GM19238 (cell line): ENCODE data around the gene HOXA3.

Experiments
- DNase-seq: peaks from one replicate; pipeline ENCODE4 v3.0.0; 2011; ENCODE audit warnings: low spot score; ENCODE audit not compliant: insufficient read length

Gene HOXA3

DNA sequence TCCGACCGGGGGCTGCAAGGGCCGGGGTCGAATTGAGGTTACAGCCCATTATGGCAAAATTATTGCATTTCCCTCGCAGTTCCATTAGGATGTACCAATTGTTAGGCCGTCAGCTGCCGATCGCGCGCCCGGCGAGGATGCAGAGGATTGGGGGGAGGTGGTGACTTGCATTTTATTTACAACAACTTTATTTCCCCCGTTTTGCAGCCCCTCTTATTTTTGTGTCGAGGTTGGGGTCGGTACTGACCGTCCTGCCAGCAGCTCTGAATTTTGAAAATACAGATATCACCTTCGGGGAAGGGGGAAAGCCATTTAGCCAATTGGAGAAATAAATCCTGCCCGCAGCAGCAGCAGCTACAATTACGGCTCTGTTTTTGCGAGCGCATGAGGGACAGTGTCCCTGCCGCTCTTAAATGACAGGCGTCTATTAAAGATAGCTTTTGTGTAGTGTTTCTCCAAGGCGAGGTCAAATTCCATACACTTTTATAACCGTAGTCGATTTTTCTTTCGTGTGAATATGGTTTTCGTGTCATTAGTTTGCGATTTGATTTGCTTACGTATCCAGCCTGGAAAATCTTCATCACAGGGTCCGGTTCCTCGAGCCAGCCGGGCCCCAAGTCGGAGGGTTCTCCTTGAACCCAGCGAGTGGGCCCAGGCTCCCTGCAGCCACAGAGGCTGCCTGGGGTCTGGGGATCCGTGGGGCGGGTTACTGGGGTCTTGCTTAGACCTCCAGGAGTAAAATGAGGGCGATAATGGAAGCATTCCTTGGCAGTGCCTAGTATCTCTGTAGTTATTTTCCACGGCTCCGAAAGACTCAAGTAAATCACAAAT, 8.2 kb downstream of the HOXA3 start:
- no peak for DNase-seq

DNA sequence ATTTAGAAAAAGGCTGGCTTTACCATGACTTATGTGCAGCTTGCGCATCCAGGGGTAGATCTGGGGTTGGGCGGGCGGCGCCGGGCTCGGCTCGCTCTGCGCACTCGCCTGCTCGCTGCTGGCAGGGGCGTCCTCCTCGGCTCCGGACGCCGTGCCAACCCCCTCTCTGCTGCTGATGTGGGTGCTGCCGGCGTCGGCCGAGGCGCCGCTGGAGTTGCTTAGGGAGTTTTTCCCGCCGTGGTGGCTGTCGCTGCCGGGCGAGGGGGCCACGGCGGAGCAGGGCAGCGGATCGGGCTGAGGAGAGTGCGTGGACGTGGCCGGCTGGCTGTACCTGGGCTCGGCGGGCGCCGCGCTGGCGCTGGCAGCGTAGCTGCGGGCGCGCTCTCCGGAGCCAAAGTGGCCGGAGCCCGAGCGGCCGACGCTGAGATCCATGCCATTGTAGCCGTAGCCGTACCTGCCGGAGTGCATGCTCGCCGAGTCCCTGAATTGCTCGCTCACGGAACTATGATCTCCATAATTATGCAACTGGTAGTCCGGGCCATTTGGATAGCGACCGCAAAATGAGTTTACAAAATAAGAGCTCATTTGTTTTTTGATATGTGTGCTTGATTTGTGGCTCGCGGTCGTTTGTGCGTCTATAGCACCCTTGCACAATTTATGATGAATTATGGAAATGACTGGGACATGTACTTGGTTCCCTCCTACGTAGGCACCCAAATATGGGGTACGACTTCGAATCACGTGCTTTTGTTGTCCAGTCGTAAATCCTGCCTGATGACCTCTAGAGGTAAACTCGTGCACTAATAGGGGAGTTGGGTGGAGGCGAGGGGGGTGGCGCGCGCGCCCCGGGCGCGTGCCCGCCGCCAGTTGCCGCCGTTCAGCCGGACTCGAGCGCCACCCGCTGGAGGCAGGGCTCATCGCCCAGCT, 9.1 kb downstream of the HOXA3 start, which contains the start of gene HOXA5:
Gene HOXA5 (minus strand): TSS at position 659 of the 927 bp plus-strand sequence. CDS start 74 bp downstream, at position 585.
- no peak for DNase-seq

DNA sequence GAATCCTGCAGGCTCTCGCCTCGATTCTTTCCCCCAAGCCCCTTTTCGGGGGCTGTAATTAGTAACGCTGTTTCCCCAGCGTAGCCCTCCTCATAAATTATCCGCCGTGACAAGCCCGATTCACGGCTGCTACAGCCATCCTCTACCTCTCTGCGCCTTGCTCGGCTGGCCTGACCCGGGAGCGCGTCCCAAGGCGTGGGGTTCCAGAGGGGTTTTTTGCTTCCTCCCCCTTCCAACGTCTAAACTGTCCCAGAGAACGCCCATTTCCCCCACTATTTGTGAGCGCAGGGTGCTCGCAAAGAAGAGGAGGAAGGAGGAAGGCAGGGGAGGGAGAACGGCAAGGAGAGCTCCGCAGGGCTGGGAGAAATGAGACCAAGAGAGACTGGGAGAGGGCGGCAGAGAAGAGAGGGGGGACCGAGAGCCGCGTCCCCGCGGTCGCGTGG, 9.8 kb downstream of the HOXA3 start:
- DNase-seq: no peak

DNA sequence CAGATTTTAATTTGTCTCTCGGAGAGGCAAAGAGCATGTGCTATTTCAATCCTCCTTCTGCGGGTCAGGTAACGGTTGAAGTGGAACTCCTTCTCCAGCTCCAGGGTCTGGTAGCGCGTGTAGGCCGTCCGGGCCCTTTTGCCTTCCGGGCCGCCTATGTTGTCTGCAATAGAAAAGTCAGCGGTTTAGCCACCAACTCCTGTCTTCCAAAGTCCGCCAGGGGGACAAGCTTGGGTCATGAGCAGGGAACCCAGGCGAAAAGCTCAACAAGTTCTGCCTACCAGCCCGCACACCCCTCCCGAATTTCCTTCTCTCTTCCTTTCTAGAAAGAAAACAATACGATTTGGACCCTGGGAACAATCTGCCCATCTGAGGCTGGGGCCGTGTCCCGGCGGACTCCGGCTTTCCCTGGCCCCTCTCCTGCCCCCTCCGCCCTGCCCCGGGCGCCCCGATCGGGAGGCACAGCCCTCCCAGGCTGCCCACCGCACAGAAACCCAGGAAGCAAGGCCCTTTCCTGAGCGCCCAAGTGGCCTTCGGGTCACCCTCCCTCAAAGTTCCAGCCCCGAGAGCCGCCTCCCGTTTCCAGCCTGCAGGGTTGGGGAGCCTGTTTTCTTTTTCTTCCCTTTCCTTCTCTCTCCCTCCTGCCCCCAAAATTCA, 10.3 kb downstream of the HOXA3 start:
- no peak for DNase-seq

DNA sequence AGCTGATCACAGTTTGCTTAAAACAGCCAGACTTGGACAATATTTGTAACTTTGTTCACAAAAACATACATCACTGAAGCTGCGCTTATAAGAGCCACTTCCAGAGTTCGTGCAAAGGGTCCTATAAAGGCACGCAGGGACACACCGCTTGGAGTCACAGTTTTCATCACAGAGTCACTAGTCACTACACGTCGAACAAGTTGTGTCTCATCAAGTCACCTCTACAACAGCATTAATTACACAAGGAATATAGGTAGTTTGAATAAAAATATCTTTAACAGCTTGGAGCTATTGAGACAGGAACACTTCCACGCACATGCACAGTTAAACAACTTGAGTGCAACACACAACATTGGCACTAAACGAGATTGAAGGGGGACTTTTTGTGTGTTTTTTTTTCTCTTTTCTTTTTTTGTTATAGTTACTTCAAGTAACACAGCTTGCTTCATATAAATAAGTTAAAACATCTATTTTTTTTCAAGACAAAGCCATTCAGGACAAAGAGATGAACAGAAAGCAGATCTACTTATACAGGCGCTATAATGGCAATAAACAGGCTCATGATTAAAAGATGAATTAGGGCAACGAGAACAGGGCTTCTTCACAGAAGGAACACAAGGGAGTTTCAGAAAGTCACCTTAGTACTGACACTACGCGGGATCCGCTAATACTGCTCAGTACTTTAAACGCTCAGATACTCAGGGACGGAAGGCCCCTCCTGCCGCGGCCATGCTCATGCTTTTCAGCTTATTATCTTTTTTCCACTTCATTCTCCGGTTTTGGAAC, 11.1 kb downstream of the HOXA3 start:
- no peak for DNase-seq

DNA sequence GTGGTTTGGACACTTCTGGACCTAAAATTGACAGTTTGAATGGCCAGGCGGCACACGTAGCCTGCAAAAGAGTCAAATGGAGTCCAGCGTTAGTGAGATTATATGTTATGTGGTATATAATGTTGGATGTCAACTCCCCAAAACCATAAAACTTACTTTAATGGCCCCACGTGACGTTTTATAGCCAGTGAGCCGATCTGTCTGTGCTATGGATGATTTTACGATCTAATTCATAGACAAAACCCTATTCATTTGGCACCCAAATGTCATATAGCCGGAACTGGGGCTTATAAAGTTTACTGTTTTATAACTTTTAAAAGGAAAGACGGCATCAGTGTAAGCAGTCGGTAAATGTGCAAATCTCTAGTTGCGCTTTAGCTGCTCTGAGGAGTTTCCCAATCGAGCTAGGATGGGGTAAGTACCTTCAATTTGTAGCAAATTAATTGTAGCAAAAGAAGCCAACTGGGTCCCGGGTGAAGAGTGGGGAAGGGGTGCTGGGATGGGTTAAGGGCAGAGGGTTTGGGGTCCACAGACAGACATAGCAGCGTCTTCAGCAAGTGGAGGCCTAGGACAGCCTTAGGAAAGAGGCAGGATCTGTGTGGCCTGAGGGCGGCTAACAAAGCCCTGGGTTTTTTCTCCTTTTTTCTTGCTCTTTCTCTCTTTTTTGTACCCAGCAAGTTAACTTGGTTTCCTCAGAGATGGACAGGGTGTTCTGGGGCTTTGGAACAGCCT, 12.1 kb downstream of the HOXA3 start:
- no peak for DNase-seq

DNA sequence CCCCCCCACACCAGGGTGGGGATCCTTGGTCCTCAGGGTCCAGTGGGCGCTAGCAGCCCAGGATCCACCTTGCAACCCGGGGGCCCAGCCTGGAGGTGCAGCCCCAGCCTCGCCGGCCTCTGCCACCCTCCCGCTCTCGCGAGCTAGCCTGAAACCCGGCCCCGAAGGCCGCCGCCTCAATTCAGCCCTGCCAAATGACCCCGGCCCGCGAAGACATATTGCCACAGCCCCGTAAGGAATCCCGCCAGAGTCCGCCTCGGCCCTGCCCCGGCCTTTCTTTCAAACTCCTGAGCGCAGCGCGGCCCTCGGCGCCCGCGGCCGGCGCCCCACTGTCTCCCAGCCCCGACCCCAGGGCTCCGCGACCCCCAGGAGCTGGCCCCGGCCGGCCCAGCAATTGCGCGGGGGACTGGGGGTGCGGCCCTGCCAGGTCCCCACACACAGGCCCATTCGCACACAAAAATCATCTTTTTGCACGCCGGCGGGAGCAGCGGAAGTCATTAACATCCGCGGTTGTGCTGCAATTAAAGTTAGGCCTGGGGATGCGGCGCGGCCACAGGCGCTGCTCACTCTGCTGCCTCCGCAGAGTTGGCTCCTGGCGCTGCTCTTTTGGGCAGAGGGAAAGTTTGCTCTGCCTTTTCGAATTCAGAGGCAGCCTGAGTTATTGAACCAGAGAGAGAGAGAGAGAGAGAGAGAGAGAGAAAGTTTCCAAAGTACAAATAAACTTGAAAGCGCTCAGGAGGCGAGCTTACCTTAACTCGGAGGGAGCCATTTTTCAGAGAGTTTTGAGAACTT, 12.9 kb downstream of the HOXA3 start:
- DNase-seq: no peak

DNA sequence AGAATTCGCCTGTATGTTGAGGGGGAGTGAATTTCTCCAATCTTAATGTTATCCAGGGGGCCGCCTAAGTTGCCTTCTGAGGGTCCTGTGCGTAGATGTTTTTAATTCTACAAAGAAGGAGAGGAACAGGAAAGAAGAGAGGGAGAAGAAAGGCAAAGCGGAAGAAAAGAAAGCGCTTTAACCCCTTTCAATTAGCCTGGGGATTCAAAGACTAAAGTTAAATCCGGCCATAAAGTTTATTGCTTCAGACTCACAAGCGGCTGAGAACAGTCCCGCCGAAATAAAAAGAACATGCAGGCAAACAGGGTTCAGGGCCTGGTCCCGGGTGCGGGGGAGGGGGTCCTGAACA, 13.4 kb downstream of the HOXA3 start:
- DNase-seq: no peak

DNA sequence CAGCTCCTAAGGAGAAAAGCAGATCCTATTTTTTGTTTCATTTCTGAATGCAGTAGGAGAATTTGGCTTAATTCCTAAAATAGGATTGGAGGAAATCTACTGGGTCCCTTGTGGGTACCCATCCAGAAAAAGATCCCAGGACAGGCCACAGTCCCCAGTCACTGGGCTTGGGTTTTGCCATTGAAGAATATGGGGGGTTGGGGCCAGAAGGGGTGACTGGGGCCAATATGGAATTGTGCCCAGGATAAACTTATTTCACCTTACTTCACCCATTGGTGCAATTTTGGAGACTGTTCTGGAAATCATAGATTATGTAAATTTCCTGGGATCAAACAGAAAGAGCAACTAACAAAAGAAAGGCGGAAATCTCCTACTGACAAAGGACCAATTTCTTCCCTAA, 13.9 kb downstream of the HOXA3 start:
- no peak for DNase-seq

DNA sequence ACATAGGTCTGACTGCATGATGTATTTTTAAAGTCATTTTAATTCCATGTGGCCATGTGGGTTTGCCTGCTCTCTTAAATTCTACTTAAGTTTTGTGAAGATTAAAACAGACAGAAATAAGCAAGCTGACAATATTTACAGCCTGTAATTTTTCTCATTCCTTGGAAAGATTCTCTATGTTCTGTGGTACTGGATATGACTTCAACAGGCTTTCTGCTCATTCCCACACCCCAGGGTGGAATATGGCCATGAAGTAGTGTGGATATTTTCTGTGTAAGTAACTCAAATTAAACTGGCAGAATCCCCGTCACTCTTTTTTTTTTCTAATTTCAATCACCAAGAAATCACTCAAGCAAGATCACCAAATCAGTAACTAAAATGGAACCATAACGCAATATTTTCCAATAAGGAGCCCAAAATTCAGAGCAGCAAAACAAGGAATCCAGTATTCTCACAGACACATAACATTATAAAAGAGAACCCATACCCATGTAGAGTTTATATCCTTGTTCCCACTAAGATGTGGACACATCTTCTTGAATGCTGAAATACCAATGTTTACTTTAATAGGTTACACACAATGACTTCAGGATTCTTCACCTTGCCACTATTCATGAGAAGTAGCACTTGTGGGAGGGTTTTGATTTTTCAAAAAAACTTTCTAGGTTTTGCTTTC, 14.6 kb downstream of the HOXA3 start:
- no peak for DNase-seq

DNA sequence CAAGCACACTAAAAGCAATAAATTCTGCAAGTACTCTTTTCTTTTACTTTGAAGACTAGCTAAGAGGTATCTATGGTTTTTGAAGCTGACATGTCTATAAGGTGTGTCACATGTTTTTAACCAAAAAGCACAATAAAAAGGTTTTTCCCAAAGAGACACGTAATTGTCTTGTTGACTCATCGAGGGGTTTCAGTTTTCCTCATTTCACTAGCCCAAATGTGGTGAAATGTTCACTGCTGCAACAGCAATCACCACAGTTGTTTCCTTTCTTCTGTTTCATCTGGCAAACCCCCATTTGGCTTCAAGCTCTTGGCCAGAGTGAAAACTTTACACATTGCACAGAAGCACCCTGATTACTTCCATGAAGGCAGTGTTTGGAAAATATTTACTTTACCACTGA, 18.0 kb downstream of the HOXA3 start:
- no peak for DNase-seq

DNA sequence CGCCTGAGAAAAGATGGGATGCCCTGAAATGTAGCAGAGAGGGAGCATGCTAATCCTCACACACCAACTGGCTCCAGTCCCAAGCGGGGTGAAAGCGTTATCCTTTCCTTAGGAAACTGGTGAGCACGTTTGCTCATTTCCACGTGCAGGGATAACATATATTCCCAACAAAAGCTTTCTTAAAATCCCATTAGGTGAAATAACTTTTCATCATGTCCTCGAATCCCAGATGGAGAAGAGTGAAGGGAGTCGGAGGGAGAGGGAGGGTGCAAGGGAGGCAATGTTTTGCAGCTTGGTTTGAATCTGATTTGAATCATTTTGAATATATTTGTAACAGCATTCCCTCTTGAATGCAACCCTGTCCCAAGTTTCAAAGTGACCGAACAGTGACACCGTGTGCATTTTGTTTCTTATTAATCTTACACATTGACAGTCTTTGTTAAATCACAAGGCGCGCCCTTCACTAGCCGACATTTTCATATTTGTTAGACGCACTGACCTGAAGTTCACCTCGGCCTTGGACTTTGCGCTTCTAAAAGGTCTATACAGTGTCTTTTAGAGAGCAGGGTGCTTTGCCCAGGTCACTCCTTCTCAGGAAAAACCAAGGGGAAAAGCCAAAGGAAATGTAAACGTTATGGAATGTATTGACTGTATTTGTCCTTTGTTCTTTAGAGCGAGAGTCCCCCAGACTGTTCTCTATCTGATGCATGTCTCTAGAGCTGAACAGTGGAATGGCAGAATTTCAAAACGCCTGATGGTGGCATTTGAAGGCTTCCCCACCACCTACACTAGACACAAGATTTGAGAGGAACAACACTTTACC, 18.8 kb downstream of the HOXA3 start:
- DNase-seq: no peak

DNA sequence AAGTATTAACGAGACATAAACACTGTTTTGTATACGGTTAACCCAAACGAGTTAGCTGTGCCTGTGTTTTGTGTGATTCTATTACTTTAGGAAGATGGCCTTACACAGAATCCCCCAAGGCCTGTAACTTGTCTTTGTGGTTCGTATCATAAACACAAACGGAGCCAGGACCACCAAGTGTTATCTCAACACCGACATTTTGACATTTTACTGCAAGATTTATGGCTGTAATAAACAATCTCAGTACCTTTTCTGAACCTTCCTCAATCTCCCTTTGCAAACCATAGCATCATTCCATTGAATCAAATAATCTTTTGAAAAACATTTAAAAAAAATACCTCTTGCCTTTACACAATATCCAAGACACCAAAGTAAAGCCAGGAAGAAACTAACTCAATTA, 19.4 kb downstream of the HOXA3 start:
- DNase-seq: no peak

DNA sequence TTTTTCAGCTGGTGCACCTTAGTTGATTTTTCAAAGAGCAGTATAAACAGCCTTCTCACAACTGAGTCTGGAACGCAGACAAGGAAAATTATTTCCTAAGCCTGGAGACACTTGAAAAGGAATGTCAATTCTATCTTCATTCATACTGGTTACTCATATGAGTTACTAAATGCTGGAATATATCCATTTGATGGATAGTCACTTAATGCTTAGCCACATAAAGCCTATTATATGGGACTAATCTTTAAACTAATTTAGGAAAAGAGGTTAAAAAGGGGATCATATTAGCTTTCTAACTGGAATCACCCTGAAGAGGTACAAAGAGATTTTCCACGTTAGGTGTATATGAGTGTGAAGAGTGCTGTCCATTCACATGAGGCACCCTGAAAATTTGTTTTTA, 20.2 kb downstream of the HOXA3 start:
- DNase-seq: no peak

DNA sequence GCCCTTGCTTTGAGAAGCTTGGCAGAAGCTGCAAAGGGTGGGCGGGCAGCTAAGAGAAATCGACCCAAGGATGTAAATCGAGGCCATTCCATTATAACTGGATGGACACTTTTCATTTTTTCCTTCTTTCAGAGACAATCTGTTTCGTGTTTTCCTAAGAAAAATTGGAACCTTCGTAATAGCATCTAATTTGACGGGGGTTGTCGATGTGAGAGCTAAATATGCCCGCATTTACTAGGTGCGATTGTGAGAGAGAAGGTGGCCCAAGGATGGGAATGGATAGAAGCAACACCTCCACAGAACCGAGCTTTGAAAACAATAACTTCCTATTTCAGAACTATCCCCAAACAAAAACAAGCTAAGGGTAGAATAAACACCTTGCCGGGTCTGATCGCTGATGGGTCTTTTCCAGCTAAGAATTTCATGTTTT, 21.0 kb downstream of the HOXA3 start:
- no peak for DNase-seq

DNA sequence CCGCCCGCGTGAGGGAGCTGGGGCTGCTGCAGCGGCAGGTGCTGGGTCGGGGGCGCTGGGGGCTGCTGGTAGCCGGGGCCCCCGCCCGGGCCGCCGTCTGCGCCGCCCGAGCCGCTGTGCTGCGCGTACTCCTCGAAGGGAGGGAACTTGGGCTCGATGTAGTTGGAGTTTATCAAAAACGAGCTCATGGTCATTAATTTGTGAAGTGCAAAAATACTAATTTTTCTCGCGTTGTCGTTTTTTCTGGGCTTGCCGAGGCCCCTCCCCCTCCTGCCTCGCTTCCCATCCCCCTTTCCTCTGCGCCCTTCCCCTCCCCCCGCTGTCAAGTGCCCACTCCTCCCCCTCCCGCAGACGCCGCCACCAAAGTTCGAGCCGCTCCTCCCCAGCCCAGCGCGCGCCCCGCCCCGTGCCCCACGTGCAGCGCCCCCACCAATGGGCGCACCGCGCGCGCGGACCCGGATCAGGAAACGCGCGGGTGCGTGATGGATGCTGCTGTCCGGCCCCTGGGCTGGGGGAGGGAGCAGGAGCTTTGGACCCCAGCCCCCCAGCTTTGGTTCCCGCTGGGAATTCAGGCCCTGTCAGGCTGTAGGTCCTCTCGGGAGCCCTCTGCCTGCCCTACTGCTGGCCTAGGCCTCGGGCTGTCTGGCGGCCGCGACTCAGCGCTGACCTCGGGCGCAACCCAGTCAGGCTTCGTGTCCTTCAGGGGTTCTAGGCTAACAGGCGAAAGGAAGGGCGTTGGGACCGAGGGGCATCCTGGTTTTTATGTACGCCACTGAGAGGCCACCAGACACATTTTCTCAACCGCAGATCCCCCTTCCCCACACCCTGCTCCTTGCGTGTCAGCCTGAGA, 21.6 kb downstream of the HOXA3 start, which contains the start of gene HOXA4:
Gene HOXA4 (minus strand): TSS at position 218 of the 850 bp plus-strand sequence. CDS start 24 bp downstream, at position 194.
- DNase-seq: no peak
